OCI-LY7 (cell line): ENCODE results near the gene TTLL9.

ENCODE experiments used
- EZH2phosphoT487 ChIP-seq: fragments of 200-600 bp; sonication (generic); IDR thresholded peaks from 2 replicates; pipeline ENCODE4 v1.6.1; 2018; ENCODE audit warnings: low read depth, borderline replicate concordance, mild to moderate bottlenecking, mixed run types, antibody characterized with exemption, low read length, moderate library complexity, mixed read lengths
- TF ChIP-seq, protein P1 (sequence below): fragments of 200-600 bp; sonication (generic); conservative IDR thresholded peaks from 2 replicates; pipeline ENCODE4 v1.5.1; 2014; ENCODE audit warnings: mild to moderate bottlenecking, antibody characterized with exemption, low read length, moderate library complexity, mixed read lengths

DNA sequence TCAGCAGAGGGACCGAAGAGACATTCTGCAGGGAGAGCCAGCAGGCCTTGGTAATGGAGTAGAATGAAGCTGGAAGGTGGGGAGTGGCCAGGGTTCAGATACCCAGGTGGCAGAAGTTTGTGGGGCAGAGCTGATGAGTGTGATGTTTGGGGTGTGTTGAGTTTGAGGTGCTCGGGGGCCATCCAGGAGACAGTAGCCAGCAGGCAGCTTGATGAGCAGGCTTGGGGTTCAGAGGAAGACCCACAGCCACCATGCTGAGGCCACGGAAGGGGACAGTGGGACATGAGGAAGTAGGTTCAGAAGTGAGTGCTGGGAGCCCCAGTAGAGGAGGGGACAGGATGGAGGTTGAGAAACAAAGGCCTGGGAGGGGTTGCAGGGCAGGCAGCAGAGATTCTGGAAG lies 13.9 kb upstream of the TTLL9 start:
- TF ChIP-seq, protein P1, sequence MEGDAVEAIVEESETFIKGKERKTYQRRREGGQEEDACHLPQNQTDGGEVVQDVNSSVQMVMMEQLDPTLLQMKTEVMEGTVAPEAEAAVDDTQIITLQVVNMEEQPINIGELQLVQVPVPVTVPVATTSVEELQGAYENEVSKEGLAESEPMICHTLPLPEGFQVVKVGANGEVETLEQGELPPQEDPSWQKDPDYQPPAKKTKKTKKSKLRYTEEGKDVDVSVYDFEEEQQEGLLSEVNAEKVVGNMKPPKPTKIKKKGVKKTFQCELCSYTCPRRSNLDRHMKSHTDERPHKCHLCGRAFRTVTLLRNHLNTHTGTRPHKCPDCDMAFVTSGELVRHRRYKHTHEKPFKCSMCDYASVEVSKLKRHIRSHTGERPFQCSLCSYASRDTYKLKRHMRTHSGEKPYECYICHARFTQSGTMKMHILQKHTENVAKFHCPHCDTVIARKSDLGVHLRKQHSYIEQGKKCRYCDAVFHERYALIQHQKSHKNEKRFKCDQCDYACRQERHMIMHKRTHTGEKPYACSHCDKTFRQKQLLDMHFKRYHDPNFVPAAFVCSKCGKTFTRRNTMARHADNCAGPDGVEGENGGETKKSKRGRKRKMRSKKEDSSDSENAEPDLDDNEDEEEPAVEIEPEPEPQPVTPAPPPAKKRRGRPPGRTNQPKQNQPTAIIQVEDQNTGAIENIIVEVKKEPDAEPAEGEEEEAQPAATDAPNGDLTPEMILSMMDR: no peak
- TF ChIP-seq EZH2phosphoT487: no peak
